GM18909 (cell line): ENCODE results near the gene REXO5.

ENCODE experiments used
- ATAC-seq: cut with Tn5 transposase; IDR thresholded peaks from one replicate; pipeline ENCODE4 v1.9.1; 2021; ENCODE audit warnings: mild to moderate bottlenecking; ENCODE audit not compliant: unreplicated experiment, poor library complexity

The REXO5 gene

GRCh38 chr16:20868890-20869289 is 62.6 kb downstream of the REXO5 start:
- ATAC-seq = no peak

GRCh38 chr16:20870122-20870820 is 63.9 kb downstream of the REXO5 start:
- no peak for ATAC-seq

DNA sequence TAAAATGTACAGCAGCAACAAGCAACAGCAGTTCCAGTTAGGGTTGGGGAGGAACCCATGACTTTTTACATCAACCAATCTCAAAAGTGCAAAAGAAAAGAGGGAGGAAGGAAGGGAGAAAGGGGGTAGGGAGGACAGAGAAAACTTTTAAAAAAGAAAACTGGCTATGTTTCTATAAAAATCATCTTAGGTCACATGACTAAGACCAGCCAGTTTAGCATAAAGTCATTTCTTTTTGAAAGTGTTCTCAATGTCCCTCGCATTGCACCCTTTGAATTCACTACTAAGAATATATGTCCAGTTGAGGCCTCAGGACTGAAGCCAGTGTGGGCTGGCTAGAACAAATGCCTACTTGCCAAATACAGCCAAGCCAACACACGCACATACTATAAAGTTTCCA is 64.9 kb downstream of the REXO5 start:
- no peak for ATAC-seq

- no peak for ATAC-seq
Measured at GRCh38 chr16:20871941-20872815, 65.9 kb downstream of the REXO5 start.

DNA sequence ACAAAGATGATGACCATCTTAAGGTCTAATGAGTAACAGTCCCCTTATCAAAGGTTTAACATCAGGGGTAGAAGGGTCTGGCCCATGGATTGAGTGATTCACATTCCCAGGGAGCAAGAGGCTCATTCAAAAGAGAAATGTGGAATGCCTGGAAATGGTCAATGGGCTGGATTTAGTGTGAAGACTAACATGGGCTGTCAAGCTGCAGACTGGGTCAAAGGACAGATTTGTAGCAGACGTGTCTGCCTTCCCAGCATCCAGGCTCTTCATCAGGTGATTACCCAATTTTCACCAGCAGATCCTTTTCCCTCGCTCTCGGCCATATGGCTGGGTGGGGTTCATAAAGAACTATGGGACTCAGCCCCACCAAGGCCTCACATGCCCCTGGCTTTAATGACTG is 67.0 kb downstream of the REXO5 start:
- no peak for ATAC-seq

DNA sequence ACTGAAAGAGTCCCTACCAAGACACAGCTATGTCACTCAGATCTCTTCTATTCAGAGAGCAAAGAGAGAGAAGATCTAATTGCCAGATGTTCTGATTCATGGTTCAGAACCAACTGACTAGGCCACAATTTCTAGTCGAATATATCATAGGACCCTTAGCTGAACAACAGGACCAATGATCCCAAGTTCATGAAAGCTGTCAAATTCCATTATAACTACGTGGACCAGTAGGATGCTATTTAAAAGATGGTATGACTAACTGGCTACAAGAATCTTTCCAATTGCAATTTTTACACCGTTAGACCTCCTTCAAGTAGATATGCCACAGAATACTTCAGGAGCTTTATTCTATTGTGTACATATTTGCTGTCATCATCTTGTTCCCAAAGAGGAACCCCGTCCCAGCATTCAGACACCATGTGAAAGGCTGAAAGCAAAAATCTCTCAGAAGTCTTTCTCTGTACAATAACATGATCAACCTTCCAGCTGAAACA is 67.8 kb downstream of the REXO5 start:
- peak; percentile 10 for ATAC-seq

- no peak for ATAC-seq
Measured at GRCh38 chr16:20875355-20875650, 69.0 kb downstream of the REXO5 start.

- ATAC-seq = no peak
Measured at GRCh38 chr16:20878682-20879147, 72.4 kb downstream of the REXO5 start.

DNA sequence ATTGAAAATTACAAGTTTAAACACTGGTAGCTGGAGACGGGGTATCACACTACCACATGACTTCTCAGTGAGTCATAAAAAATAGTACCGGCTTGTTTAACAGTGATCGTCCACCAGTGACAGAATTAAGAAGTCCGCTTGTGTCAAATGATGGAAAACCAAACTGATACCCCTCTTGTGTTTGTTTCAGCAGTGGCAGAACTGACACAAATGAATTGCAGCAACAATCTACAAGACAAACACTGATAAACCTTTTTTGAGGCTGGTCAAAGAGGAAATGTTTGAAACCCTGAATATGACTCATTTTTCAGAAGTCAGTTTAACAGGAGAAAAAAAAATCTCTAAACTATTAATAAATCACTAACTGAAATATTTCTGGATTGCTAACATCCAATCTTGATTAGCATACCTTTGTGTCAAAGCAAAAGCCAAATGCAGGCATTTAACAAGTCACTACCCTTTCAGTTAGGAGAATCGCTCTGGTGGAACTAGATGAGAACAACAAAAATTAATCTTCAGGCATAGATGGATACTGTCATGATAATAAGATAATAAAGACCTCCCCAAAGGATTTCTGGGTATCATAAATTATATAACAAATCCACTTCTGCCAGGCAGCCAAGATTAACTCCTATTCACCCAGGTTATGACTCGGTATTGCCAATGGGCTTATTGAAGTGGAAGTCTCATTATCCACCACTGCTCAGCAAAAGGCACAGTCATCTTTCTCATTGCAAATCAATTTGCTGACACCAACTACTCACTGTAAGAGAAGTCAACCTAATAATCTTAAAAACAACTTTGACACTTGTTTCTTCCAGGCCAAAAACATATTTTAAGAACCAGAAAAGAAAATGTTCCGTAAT is 73.1 kb downstream of the REXO5 start:
- ATAC-seq = no peak

GRCh38 chr16:20880867-20881502 is 74.7 kb downstream of the REXO5 start:
- no peak for ATAC-seq

DNA sequence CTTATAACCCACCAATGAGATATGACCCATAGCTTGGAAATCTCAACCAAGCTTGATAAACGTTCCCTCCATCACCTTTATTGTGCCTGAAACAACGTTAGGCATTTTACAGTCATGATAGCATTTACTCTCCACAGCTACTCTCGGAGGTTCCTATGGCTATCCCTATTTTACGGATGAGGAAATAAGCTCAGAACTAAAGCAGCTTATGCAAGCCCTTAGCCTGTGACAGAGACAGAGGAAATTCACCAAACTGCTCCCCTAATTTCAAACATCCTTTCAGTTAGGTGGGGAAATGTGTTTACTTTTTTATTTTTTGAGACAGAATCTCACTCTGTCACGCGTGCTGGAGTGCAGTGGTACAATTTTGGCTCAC is 75.2 kb downstream of the REXO5 start:
- ATAC-seq = no peak

DNA sequence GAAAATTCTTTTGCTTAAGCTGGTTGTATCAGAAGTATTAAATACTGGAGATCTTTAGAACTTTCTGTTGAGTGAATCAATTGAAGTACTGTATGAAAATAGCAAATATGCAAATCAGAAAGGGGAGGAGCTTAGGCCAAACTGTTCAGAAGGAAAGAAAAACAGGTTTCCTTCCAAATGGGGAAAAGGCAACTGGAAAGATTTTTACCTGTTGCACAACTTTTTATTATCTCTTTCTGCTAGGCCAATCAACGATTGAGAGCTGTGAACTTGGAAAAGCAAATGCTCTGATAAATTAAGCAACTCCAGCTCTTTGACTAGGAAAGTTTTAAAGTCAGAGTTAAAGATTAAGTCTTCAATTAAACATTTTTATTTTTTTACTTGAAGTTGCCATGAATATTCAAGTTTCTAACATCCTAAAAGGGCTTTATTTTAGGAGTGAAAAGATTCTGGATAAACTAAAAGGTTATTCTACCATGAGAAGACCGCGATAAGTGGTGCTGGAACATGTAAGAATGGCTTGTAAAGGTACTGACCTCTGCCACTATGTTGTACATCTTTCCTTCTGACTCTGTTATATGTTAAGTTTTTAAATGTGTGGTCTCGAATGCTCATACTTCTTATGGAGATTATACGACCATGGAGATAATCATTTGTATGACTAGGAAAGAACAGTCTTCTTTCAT is 77.4 kb downstream of the REXO5 start:
- no peak for ATAC-seq

GRCh38 chr16:20884240-20884556 is 77.9 kb downstream of the REXO5 start:
- ATAC-seq = no peak

- no peak for ATAC-seq
Measured at GRCh38 chr16:20886320-20886719, 80.0 kb downstream of the REXO5 start.

- no peak for ATAC-seq
Measured at GRCh38 chr16:20887207-20887606, 80.9 kb downstream of the REXO5 start.

GRCh38 chr16:20889625-20890275 is 83.4 kb downstream of the REXO5 start:
- no peak for ATAC-seq

GRCh38 chr16:20894388-20894787 is 88.1 kb downstream of the REXO5 start:
- ATAC-seq = no peak

- no peak for ATAC-seq
Measured at GRCh38 chr16:20897253-20897897, 91.0 kb downstream of the REXO5 start.

- no peak for ATAC-seq
Measured at GRCh38 chr16:20897922-20898321, 91.6 kb downstream of the REXO5 start.
